ENCODE data around the gene WNK4.

- TF ChIP-seq CTCF (IDR thresholded peaks at IDR 0.05; ENCODE audit: low read depth, low read length): no peak
- no peak for TF ChIP-seq MAX (IDR thresholded peaks at IDR 0.05; ENCODE audit: low read depth, low read length)
- no peak for TF ChIP-seq POLR2A (IDR thresholded peaks at IDR 0.05; ENCODE audit: extremely low read depth, insufficient read length)
Observed at GRCh38 chr17:42817866-42818265, 37.5 kb downstream of the WNK4 start.
